Mesenteric fat pad (tissue), 1 donor: ENCODE measurements around the gene UBE3B. TPM values are rescaled to one million over a fixed set of nuclear protein-coding genes. Genes with fewer than 3 reads are reported as not detected.

ENCODE experiments used
- DNase-seq: peaks from one replicate; pipeline ENCODE4 v3.0.0-alpha.2; 2020; ENCODE audit warnings: low spot score
- total RNA-seq: library from RNA; stranded (reverse); fragmentation: NEBNext Ultra II Directional; extraction: Animal tissue kit (Norgen Biotek cat#: 25700); gene quantifications from one replicate; pipeline ENCODE4 v1.2.1, GENCODE V29; 2021
- donor health status: DM: yes; HTN: yes; CAD: no.

Gene UBE3B
- total RNA-seq, 1 donor from 2014 or later = 30.5 TPM

GRCh38 chr12:109550281-109550680 is 72.8 kb downstream of the UBE3B start:
- no peak for DNase-seq

- no peak for DNase-seq
Measured at GRCh38 chr12:109551108-109551507, 73.7 kb downstream of the UBE3B start.

GRCh38 chr12:109552971-109553370 is 75.5 kb downstream of the UBE3B start:
- DNase-seq = no peak

GRCh38 chr12:109553483-109553882 is 76.0 kb downstream of the UBE3B start:
- DNase-seq = no peak

- DNase-seq = no peak
Measured at GRCh38 chr12:109553906-109554500, 76.6 kb downstream of the UBE3B start.

- DNase-seq = no peak
Measured at GRCh38 chr12:109554761-109555160, 77.3 kb downstream of the UBE3B start.

- no peak for DNase-seq
Measured at GRCh38 chr12:109555431-109556315, 78.2 kb downstream of the UBE3B start.

GRCh38 chr12:109557200-109557599 is 79.8 kb downstream of the UBE3B start:
- DNase-seq = no peak

- DNase-seq = no peak
Measured at GRCh38 chr12:109557805-109558204, 80.4 kb downstream of the UBE3B start.

GRCh38 chr12:109558374-109559199 is 81.2 kb downstream of the UBE3B start:
- no peak for DNase-seq

- no peak for DNase-seq
Measured at GRCh38 chr12:109559200-109559505, 81.7 kb downstream of the UBE3B start.

GRCh38 chr12:109559601-109560000 is 82.2 kb downstream of the UBE3B start:
- DNase-seq = no peak

GRCh38 chr12:109560867-109561710 is 83.7 kb downstream of the UBE3B start:
- no peak for DNase-seq

GRCh38 chr12:109561711-109562030 is 84.2 kb downstream of the UBE3B start:
- DNase-seq = no peak

GRCh38 chr12:109562871-109563270 is 85.4 kb downstream of the UBE3B start:
- DNase-seq = no peak

- DNase-seq = no peak
Measured at GRCh38 chr12:109563291-109564284, 86.2 kb downstream of the UBE3B start.

GRCh38 chr12:109566424-109566823 is 89.0 kb downstream of the UBE3B start:
- DNase-seq = no peak

- DNase-seq = no peak
Measured at GRCh38 chr12:109567296-109567695, 89.9 kb downstream of the UBE3B start.

- no peak for DNase-seq
Measured at GRCh38 chr12:109567967-109568366, 90.5 kb downstream of the UBE3B start.

GRCh38 chr12:109568486-109568885 is 91.1 kb downstream of the UBE3B start:
- DNase-seq = no peak
